CD1c-positive myeloid dendritic cell (primary cell): ENCODE results near the gene GPRC5D.
A peak's percentile ranks its signal among the peaks of the same experiment; 100 is the strongest.

Source experiments
- DNase-seq: peaks from one replicate; pipeline ENCODE4 v3.0.0-alpha.2; 2016; ENCODE audit errors: extremely low spot score

The GPRC5D gene

GRCh38 chr12:12908252-12908651 is 43.7 kb downstream of the GPRC5D start:
- no peak for DNase-seq

- DNase-seq = no peak
Measured at GRCh38 chr12:12907552-12907951, 44.4 kb downstream of the GPRC5D start.

- peak; percentile 15 for DNase-seq
Measured at GRCh38 chr12:12903642-12904609, 48.0 kb downstream of the GPRC5D start.

- DNase-seq = no peak
Measured at GRCh38 chr12:12902036-12902435, 49.9 kb downstream of the GPRC5D start.

GRCh38 chr12:12901158-12901791 is 50.7 kb downstream of the GPRC5D start:
- DNase-seq = no peak

GRCh38 chr12:12900786-12901157 is 51.2 kb downstream of the GPRC5D start:
- DNase-seq = no peak

GRCh38 chr12:12899530-12900380 is 52.2 kb downstream of the GPRC5D start:
- DNase-seq = peak; percentile 8

- DNase-seq = no peak
Measured at GRCh38 chr12:12898911-12899511, 53.0 kb downstream of the GPRC5D start.

GRCh38 chr12:12898136-12898717 is 53.7 kb downstream of the GPRC5D start:
- no peak for DNase-seq

GRCh38 chr12:12897302-12897701 is 54.7 kb downstream of the GPRC5D start:
- DNase-seq = no peak

- DNase-seq = no peak
Measured at GRCh38 chr12:12896260-12896659, 55.7 kb downstream of the GPRC5D start.

GRCh38 chr12:12893438-12893837 is 58.5 kb downstream of the GPRC5D start:
- no peak for DNase-seq

GRCh38 chr12:12892681-12893141 is 59.3 kb downstream of the GPRC5D start:
- no peak for DNase-seq

GRCh38 chr12:12891881-12892355 is 60.1 kb downstream of the GPRC5D start:
- DNase-seq = peak; percentile 11

GRCh38 chr12:12891080-12891880 is 60.7 kb downstream of the GPRC5D start, which contains the start of gene GPRC5A:
Gene GPRC5A, plus strand, starts transcription at chr12:12891562. Its CDS starts 16,688 bp downstream, at chr12:12908250.
- peak; percentile 49 for DNase-seq
